ENCODE measurements around the gene TFPI.

DNA sequence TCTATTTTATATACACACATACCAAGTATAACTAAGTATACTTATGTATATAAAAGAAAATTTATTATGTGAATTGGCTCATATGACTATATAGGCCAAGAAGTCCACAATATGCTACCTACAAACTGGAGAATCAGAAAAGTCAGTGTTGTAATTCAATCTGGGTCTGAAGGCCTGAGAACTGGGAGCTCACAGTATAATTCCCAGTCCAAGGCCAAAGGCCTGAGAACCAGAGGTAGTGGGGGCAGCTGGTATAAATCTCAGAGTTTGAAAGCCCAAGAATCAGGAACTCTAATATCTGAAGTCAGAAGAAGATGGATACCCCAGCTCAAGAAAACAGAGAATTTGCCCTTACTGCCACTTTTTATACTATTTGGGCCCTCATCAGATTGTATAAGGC lies 38.9 kb upstream of the TFPI start:
- TF ChIP-seq, protein P1, sequence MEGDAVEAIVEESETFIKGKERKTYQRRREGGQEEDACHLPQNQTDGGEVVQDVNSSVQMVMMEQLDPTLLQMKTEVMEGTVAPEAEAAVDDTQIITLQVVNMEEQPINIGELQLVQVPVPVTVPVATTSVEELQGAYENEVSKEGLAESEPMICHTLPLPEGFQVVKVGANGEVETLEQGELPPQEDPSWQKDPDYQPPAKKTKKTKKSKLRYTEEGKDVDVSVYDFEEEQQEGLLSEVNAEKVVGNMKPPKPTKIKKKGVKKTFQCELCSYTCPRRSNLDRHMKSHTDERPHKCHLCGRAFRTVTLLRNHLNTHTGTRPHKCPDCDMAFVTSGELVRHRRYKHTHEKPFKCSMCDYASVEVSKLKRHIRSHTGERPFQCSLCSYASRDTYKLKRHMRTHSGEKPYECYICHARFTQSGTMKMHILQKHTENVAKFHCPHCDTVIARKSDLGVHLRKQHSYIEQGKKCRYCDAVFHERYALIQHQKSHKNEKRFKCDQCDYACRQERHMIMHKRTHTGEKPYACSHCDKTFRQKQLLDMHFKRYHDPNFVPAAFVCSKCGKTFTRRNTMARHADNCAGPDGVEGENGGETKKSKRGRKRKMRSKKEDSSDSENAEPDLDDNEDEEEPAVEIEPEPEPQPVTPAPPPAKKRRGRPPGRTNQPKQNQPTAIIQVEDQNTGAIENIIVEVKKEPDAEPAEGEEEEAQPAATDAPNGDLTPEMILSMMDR (conservative IDR thresholded peaks at IDR 0.05), result no peak
- no peak for TF ChIP-seq EZH2 (IDR thresholded peaks at IDR 0.05; ENCODE audit: low read depth)

Data from PC-9 (cell line).